ENCODE results near the gene CA10.

CA10 gene

DNA sequence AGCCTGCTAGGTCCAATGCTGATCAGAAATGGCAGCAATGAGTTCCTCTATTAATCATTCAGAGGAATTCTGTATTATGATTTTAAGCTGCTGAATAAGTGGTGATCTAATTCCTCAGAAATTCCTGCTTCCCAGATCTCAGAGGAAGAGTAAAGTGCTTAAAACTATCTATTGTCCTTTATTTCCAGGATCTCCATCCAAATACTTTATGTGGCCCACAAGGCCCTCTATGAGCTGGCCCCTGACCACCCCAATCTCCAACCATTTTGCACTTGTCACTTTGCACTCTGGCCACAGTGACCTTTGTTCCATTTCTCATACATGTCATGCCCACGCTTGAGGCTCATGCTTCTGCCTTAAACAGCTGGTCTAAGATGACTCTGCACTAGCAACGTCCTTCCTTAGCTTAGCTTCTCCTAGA, 93.7 kb downstream of the CA10 start:
- no peak for DNase-seq
- intact Hi-C loops (cut with DNase I), result no loop called here

DNA sequence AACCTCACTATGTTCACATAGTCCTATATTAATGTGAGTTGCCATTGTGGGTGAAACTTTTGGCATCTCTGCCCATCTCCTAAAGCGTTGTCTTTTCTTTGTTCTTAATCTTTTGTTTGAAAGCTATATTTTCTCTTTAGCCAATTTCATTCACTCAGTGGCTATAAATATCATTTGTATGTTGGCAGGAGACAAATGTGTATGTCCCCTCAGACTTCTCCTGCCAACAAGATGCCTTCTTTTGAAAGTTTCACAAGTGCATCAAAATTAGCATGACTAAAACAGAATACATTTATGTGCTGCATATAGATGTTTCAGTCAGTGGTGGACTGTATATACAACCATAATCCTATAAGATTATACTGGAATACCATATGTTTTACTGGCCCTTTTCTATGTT, 109.0 kb downstream of the CA10 start:
- DNase-seq, result no peak
- intact Hi-C loops (cut with DNase I), result no loop called here

DNA sequence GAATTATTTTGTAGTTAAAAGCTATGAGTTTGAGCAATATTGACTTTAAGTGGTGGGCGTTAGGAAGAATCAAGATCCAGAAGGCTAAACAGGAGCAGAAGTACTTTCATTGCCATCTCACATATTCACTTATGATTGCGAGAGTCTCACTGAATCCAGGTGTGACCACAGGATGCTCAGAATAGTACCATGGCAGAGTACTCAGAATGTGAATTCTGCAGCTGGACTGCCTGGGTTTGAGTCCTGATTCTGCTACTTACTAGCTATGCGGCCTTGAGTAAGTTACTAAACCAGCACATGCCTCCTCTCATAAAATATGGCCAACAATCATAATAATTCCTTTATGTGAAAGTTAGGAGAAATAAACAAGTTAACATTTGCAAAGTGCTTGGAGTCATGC, 109.5 kb downstream of the CA10 start:
- intact Hi-C loops (cut with DNase I), result no loop called here
- no peak for DNase-seq

DNA sequence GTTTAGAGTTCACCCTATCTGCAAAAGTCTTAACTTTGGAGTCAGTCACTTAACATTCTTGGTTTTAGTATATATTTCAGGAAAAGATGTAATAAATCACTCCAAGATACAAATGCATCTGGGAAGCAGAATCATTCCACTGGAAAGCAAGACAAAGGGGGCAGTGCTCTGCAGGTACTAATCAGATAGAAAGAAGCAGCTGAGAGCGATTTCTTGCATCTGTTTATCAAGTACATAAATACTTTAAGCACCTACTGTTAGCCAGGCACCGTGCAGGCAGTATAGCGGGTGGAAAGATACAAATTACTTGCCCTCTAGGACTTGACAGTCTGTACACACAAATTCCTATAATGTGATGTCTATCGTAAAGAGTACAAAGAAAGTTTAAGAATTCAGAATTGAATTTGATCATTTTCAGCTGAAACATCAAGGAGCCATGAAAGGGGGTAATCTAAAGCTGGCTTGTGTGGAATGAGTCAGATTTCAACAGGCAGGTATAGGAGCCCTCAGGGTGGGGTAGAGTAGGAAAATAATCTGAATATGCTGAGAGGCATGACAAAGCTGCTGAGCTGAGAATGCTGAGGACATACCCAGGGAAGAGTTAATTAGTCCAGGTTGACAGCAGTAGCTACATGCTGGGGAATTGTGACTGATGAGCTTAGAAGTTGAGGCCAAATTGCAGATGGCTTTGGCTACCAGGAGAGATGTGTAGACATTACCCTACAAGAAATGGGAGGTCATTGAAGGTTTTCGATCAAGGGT, 110.2 kb downstream of the CA10 start:
- intact Hi-C loops (cut with DNase I), result no loop called here
- no peak for DNase-seq

DNA sequence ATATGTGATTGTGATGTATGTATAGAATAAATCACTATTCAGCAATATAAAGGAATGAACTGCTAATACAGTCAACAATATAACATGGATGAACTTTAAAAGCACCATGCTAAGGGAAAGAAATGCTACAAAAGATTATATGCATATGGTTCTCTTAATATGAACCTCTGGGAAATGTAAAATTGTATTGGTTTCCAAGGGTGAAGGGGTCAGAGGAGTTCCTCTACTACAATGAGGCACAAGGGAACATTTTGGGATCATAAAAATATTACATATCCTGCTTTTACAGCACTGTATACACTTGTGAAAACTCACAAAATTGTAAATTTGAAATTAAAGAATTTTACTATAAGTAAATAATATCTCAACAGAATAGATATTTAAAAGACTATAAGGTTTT, 111.4 kb downstream of the CA10 start:
- no peak for DNase-seq
- intact Hi-C loops (cut with DNase I), result no loop called here

DNA sequence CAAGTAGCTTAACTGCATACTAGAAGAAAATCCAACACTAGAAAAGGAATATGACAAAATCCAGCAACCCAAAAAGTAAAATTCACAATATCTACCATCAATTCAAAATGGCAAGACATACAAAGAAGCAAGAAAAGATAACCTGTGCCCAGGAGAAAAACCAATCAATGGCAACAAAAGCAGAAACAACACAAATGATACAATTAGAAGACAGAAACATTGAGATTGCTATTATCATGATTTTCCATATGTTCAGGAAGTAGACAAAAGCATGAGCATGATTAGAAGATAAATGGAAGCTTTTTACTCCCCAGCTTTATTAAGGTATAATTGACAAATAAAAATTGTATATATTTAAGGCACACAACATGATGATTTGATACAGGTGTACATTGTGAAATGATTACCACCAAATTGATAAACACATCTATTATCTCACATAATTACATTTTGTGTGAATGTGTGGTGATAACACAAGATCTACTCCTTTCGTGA, 117.3 kb downstream of the CA10 start:
- intact Hi-C loops (cut with DNase I), result no loop called here
- DNase-seq, result no peak

DNA sequence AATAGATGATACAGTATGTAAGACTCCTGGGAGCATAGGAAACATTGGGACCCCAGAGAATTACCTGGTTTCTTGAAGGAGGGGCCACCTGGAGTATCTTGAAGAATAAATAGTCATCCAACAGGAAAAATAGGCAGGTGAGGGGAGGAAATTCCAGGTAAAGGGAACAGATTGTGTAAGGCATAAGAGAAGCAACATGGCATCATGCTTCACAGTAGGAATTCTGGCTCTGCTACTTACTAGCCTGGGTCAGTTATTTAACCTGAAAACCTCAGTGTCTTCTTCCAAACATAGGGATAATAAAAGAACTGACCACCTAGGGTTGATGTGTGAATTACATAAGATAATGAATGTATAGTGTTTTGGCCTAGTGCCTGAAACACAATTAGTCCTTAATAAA, 122.1 kb downstream of the CA10 start:
- DNase-seq, result no peak
- intact Hi-C loops (cut with DNase I), result no loop called here

DNA sequence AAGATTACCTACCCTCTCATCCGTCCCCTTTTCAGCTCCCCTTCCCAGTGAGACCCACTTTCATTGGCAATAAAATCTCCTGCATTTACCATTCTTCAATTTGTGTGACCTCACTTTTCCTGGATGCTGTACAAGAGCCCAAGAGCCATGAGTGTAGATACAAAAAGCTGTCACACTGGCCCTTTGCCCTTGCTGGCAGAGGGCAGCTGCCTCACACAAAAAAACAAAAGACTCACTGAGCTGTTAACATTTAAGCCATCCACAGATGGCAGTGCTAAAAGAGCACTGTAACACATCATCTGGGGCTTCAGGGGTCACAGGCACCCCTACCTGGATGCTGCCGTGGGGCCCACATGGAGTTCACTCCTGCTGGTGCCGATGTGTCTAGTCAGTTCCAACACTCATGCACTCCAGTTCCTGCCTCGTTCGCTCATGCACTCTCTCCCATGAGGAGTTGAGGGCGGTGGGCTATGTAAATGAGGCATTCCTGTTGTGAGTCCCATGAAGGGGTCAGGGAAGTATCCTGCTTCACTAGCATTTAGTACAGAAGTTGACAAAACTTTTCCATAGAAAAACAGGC, 123.1 kb downstream of the CA10 start:
- intact Hi-C loops (cut with DNase I), result no loop called here
- peak in 6 of 10 donors; percentile 4 to 83 (median 22) for DNase-seq

DNA sequence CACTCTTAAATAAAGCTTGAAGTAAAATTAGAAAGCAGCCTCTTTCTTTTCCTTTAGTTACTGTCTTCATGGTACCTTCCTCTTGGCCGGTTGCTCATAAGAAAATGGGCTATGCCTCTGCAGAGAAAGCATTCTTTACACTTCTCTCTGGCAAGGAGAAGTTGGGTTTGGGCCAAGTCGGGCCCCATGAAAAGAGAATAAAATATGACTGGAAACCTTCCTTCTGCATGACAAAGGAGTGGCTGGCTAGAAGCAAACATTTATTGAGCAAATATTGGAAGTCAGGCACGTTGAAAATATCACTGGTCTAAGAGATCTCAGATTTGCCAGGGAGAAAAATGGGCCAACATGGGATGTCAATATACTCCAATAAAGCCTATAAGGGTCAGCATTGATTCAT, 126.1 kb downstream of the CA10 start:
- intact Hi-C loops (cut with DNase I), result no loop called here
- no peak for DNase-seq

DNA sequence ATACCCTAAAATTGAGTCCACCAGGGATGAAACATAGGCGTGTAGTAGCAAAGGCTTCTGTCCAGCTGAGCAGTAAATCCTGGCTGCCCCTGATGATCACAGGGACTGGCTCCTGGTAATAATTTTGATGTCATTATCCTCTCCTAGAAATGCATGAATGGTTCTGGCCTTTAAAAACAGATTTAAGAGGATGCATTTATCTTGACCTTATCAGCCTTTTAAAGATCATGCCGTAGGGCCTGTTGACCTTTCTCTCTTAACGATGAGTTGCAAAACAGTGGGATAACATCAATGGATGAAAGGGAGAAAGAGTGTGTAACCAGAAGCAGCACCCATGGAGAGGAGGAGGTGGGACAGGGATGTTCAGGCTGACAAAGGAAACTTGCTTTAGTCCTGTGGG, 128.5 kb downstream of the CA10 start:
- intact Hi-C loops (cut with DNase I), result no loop called here
- DNase-seq, result no peak

DNA sequence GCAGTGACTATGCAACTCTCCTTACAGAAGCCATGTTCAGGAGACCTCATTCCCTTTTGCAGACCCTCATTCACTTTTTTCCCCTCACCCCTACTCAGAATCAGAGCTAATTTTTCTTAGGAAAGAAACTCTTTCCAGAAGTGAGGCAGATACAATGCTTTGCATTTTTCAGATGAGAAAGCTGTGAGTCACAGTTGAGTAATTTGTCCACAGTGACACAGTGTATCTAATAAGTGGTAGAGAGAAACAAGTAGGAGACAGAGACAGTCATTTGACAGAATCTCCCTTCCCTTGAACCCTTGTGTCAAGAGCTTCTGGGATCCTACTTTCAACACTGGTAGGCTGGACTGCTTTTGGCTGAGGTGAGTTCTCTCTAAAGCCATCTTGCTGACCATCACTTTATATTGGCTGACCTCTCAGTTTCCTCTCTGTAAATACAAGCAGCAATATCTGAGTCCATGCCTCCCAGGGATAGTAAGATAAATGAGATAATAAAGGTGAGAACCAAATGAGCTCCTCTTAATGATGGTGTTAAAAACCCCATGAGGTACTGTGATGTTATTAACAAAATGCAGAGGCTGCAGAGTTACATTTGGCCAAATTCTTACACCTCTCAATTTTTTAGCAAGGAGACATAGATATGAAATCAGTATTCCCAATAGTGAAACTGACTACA, 130.8 kb downstream of the CA10 start:
- no peak for DNase-seq
- intact Hi-C loops (cut with DNase I), result no loop called here

DNA sequence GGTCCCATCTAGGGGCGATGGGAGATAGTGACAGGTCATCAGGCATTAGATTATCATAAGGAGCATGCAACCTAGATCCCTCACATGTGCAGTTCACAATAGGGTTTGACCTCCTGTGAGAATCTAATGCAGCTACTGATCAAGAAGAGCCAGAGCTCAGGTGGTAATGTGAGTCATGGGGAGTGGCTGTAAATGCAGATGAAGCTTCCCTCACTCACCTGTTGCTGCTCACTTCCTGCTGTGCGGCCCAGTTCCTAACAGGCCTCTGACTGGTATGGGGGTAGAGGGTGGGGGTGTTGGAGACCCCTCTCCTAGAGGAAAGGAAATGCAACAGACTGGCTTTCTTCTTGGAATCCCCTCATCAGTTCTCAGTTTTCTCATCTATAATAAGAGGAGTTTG, 131.4 kb downstream of the CA10 start:
- intact Hi-C loops (cut with DNase I), result no loop called here
- no peak for DNase-seq

DNA sequence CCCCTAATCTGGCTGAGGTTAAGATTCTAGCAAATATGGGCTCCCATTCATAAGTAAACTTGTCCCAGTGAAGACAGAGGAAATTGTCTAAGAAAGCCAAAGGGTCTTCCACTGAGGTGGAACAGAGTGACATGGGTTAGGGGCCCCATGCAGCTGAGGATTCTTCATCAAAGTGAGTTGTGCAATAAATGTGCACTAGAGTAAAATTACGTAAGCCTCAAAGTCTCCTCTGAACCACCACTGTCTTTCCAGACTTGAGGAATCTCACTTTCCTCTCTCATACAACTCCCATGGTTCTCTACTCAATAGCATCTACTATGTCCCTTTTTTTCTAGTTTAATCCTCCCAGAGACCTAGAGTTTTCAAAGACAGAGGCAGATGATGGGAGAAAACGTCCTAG, 132.4 kb downstream of the CA10 start:
- intact Hi-C loops (cut with DNase I), result no loop called here
- no peak for DNase-seq

DNA sequence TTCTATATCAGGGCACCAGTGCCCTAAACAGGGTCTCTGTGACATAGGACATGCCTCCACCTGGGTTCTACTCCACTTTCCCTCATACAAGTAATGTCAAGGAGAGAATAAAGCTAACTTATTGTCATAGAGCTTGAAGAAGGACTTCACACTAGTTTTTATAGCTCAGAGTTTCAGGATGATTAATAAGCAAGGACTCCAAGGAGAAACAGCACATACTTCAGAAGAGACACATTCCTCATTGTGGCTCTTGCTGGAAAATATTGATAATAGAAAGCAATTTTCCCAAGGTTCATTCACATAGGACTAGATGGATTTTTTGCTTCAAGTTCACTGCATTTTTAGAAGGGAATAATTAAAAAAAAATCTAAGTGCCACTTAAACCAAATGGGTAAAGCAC, 133.3 kb downstream of the CA10 start:
- no peak for DNase-seq
- intact Hi-C loops (cut with DNase I), result no loop called here

DNA sequence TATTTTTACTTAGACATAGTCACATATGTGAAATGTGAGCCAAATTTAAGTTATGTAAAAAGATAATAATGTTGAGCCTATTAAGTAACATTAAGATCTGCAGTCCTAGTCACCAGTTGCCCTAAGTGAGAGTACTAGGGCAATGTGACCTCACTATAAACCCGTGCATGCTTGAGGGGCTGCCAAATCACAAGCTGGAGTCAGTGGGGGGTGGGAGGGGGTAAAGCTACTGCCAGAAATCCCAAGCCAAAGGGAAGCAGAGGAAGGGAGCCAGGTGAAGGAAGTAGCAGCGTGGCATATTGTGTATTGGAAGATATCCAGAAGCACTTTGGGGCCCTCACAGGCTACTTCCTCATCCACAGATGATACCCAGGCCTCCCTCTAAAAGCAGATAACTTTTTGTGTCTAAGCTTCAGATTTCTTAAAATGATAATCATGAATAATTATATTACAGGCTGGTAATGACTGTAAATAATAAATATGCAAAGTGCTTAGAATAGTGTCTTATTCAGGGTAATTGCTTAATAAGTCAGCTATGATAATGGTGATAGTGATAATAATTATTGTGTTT, 134.1 kb downstream of the CA10 start:
- no peak for DNase-seq
- intact Hi-C loops (cut with DNase I), result no loop called here

DNA sequence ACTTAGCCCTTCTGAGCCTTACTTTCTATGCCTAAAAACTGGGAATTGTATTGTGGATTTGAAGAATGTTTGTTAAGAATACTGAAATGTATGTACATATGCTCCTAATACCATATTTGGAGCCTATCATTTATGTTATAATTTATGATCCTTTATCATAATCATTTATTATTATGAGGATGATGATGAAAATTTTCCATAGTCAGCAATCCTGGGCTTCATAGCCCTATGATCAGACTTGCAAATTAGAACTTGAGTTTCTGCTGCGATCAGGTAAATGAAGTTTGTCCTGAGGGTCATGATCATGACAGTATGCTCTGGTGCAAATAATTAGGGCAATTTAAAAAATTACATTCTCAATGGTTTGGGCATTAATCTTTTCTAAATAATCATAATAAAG, 147.4 kb downstream of the CA10 start:
- DNase-seq, result no peak
- intact Hi-C loops (cut with DNase I), result no loop called here

DNA sequence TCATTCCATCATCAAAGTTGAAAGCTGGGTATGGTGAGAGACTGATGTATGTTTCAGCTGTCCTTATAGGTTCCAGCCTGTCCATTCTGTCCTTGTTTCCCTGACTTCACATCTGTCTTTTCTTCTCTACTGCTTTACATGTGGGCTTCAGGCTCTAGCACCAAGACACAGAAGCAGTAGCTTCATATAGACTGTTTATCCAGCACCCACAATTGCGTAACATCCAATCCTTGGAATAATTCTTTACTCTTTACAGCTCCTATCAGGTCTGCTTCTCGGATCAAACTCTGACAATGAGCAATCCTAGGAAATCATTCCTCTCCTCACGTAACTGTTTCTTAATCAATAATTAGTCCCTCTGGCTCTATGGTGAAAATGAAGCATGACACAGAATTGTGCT, 158.9 kb downstream of the CA10 start:
- intact Hi-C loops (cut with DNase I), result no loop called here
- no peak for DNase-seq

DNA sequence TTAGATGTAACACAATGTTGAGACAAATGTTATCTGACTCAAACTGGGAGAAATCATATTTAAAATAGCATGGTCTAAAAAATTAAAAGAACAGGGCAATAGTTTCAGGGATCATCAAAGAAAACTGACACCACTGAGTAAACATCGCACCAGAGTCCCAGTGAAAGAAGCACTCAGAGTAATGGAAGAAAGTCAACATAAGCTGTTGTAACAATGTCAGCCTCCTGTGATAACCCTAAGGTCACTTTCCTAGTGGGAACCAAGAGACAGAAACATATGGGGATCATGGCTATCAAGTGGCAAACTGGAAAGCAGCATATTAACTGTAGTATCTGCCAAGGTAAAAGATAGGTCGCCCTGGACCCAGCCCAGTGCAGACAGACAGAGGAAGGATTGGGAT, 160.8 kb downstream of the CA10 start:
- DNase-seq, result no peak
- intact Hi-C loops (cut with DNase I), result no loop called here

DNA sequence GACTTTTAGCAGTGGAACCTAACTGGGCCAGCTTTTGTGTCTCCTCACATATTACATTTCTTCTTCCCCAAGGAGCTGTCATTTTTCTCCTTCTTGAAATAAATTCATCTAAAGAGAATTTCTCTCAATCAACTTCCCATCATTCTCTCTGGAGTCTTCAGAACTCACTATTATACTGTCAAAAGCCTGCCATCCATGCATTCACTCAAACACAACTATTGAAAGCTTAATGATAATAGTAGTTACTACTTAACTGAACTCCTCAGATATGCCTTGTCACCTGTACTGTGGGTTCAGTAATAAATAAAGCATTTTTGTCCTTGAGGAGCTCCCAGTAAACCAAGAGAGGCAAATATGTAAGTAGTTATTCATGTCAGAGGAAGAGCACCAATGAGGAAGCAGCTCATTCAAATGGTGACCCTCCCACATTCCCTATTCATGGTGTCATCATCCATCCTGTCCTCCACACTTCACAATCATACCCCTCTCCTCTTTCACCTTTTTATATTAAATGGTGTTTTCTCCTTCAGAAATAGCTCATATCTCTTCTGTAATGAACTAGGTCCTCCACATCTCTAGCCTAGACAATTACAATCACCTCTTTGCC, 162.6 kb downstream of the CA10 start:
- intact Hi-C loops (cut with DNase I), result no loop called here
- no peak for DNase-seq

DNA sequence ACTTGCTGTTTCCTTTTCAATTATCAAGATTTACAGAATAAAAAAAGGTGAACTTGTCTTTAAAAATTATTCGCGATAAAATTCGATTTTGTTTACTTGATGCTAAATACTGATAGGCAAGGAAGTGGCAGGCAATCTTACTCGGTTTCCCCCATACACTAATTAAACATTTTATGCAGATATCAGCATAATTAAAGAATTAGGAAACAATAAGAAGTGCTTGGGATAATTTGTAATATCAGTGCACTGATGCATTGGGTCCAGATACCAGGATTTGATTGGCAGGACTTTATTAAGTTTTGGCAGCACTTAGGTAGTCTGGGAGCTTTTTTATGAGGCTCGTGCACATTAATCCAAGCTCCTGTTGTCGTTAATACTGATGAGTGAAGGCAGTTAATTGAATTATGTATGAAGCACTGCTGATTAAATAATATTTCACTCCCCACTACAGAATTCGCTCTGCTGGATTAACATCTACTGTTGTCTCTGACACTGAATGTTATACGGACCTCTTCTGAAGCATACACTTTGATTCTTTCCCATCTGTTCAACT, 165.6 kb downstream of the CA10 start:
- DNase-seq, result no peak
- intact Hi-C loops (cut with DNase I), result no loop called here

DNA sequence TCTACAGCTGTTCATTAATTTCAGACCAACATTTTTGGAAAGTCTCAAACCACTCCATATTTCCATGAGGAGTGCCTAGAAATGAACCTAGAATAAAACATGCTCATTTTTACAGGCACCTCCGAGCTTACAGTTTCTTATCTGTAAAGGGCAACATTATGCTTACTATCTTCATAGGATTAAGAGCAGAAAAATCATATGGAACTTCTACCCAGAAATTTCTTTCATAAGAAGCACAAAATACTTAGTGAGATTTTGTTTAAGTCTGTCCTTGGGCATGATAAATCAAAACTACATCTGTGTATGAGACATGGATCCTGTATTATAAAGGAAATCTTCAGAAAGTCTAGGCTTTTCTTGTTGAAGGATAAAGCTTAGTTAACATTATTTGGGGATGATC, 187.4 kb downstream of the CA10 start:
- intact Hi-C loops (cut with DNase I), result no loop called here

More for the DNA sequence above, 187.4 kb downstream of the CA10 start:
- no peak for DNase-seq
